K562 (cell line): ENCODE data around the gene CNR2. TPM values are rescaled to one million over a fixed set of nuclear protein-coding genes. Genes with fewer than 3 reads are reported as not detected.

Source experiments
- C11orf30 ChIP-seq: fragments of 450-650 bp; IDR thresholded peaks from 2 replicates; pipeline ENCODE4 v1.6.1; 2016; ENCODE audit warnings: low read depth, mild to moderate bottlenecking
- CHD1 ChIP-seq: fragments of 200-600 bp; sonication (generic); IDR thresholded peaks from one replicate; pipeline ENCODE4 v1.6.1; 2012; ENCODE audit warnings: mild to moderate bottlenecking, moderate library complexity, low read length, inconsistent platforms
- ESRRA ChIP-seq: fragments of 450-650 bp; IDR thresholded peaks from 2 replicates; pipeline ENCODE4 v1.6.1; 2014; ENCODE audit warnings: low read depth, mild to moderate bottlenecking, moderate library complexity, borderline replicate concordance
- ETV6 ChIP-seq, 3 experiments: fragments of 150-350 bp in 1 of 3; sonication (generic) in 1 of 3; formaldehyde crosslinking in 1 of 3; IDR thresholded peaks; 2 replicates each; pipeline versions ENCODE4 v1.6.1 to v1.8.0; 2014 to 2022; ENCODE audit warnings: borderline replicate concordance in 2 of 3, low read depth in 2 of 3, antibody characterized with exemption in 1 of 3, low read length in 1 of 3, mild to moderate bottlenecking in 1 of 3, missing genetic modification reagents in 1 of 3
- FOXK2 ChIP-seq, 2 experiments: fragments of 450-650 bp; IDR thresholded peaks in 1 of 2; conservative IDR thresholded peaks in 1 of 2; 2 replicates each; pipeline ENCODE4 v1.6.1; 2016; ENCODE audit warnings: low read depth in 2 of 2, mild to moderate bottlenecking in 1 of 2
- GATAD2B ChIP-seq: fragments of 450-650 bp; IDR thresholded peaks from 2 replicates; pipeline ENCODE4 v1.6.1; 2017; ENCODE audit warnings: mild to moderate bottlenecking, borderline replicate concordance
- JUN ChIP-seq, 2 experiments: sonication (generic) in 1 of 2; formaldehyde crosslinking in 1 of 2; IDR thresholded peaks; 2 replicates each; pipeline versions ENCODE4 v1.6.1 to v1.8.0; 2012 to 2022; ENCODE audit warnings: borderline replicate concordance in 2 of 2, mild to moderate bottlenecking in 2 of 2, improper control_type of control experiment in 1 of 2, low read depth in 1 of 2, low read length in 1 of 2, missing genetic modification reagents in 1 of 2
- MAFK ChIP-seq: IDR thresholded peaks from 2 replicates; pipeline ENCODE4 v1.6.1; 2011; ENCODE audit warnings: low read length, improper control_type of control experiment
- NCOR1 ChIP-seq: fragments of 450-650 bp; IDR thresholded peaks from 2 replicates; pipeline ENCODE4 v1.6.1; 2016; ENCODE audit warnings: mild to moderate bottlenecking, moderate library complexity
- POLR2A ChIP-seq: fragments of 450-650 bp; conservative IDR thresholded peaks from 2 replicates; pipeline ENCODE4 v1.6.1; 2016
- POU5F1 ChIP-seq: fragments of 150-350 bp; IDR thresholded peaks from 2 replicates; pipeline ENCODE4 v1.6.1; 2014; ENCODE audit warnings: borderline replicate concordance, low read length, low read depth, mild to moderate bottlenecking; ENCODE audit not compliant: partially characterized antibody
- ZNF140 ChIP-seq: fragments of 250-450 bp; sonication (Bioruptor Pico); IDR thresholded peaks from 2 replicates; pipeline ENCODE4 v1.8.0; 2021; ENCODE audit warnings: moderate library complexity, mild to moderate bottlenecking, inconsistent platforms
- ZNF644 ChIP-seq: fragments of 200-800 bp; sonication (Bioruptor generic); IDR thresholded peaks from 2 replicates; pipeline ENCODE4 v1.6.1; 2016; ENCODE audit warnings: low read depth, missing genetic modification characterization, missing compliant biosample characterization
- polyA plus RNA-seq, 8 experiments: library from polyadenylated mRNA; depleted of rRNA in 4 of 8; stranded (reverse) in 5 of 8; unstranded in 3 of 8; fragments of >200 nt; fragmentation: Nextera tagmentation in 2 of 8; fragmentation: Illumina TruSeq in 1 of 8; extraction: Ambion mirVana in 2 of 8; extraction: Trizol in 1 of 8; gene quantifications; 2 replicates each; pipeline versions ENCODE4 v1.2.1 to v1.2.3, GENCODE V29; 2011 to 2014; ENCODE audit warnings: inconsistent platforms in 1 of 8, missing spikeins in 1 of 8
- total RNA-seq, 7 experiments: library from RNA; depleted of rRNA in 6 of 7; stranded (reverse); fragments of >200 nt in 6 of 7; fragmentation: Illumina TruSeq in 2 of 7; extraction: Trizol in 2 of 7; gene quantifications; 2 replicates each; pipeline versions ENCODE4 v1.2.1 to v1.2.3, GENCODE V29; 2011 to 2021; ENCODE audit warnings: low replicate concordance in 1 of 7
- TF ChIP-seq, protein P1 (sequence below): fragments of 450-650 bp; IDR thresholded peaks from 2 replicates; pipeline ENCODE4 v1.6.1; 2016; ENCODE audit warnings: antibody characterized with exemption
- TF ChIP-seq, protein P2 (sequence below), 2 experiments: fragments of 450-650 bp; IDR thresholded peaks; 2 replicates each; pipeline ENCODE4 v1.6.1; 2016
- TF ChIP-seq, protein P3 (sequence below): fragments of 450-650 bp; formaldehyde crosslinking; IDR thresholded peaks from 2 replicates; pipeline ENCODE4 v1.4.0; 2020; ENCODE audit warnings: mild to moderate bottlenecking, mixed read lengths
- TF ChIP-seq, protein P4 (sequence below): fragments of 250-450 bp; sonication (Bioruptor Pico); IDR thresholded peaks from 2 replicates; pipeline ENCODE4 v1.5.0; 2021
- TF ChIP-seq, protein P5 (sequence below): sonication (generic); IDR thresholded peaks from 2 replicates; pipeline ENCODE4 v1.6.1; 2016
- TF ChIP-seq, protein P6 (sequence below): fragments of 450-650 bp; IDR thresholded peaks from 2 replicates; pipeline ENCODE4 v1.6.1; 2017; ENCODE audit warnings: mild to moderate bottlenecking, moderate library complexity

Gene CNR2
- total and polyA plus RNA-seq, 9 of the 15 experiments (the other 6 are each of a cell fraction or from before 2014, with no cell fraction given): not detected

DNA sequence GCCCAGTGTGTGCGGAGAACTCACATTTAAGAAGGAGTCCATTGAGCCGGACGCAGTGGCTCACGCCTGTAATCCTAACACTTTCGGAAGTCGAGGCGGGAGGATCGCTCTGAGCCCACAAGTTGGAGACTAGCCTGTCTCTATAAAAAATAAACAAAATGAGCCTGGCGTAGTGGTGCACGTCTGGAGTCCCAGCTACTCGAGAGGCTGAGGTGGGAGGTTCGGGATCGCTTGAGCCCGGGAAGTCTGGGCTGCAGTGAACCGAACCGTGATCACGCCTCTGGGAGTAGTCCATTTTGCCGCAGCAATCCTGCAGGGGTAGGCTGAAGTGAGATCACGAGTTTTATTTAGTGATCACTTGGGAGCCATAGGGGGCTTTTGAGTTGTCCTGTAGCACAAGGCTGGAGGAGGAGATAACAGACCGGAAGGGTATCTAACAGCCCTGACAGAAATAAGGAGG is 44.6 kb downstream of the CNR2 start (continued):
- TF ChIP-seq ZNF644 (tag) (no peak), CHD1 (no peak), MAFK (no peak), ESRRA (no peak; the same call in 1 of the 2 replicates), JUN (IDR thresholded peaks at IDR 0.05; ENCODE audit: borderline replicate concordance, low read depth, low read length) (no peak), JUN (CRISPR knock-in tag; IDR thresholded peaks at IDR 0.05; ENCODE audit: borderline replicate concordance) (no peak), GATAD2B (no peak), ETV6 (IDR thresholded peaks at IDR 0.05; ENCODE audit: borderline replicate concordance in 1 of 2, low read depth in 2 of 2, low read length in 1 of 2) (peak; percentile 6; a peak in 1 of 4 replicates), ETV6 (CRISPR knock-in tag; IDR thresholded peaks at IDR 0.05; ENCODE audit: borderline replicate concordance) (no peak), FOXK2 (conservative IDR thresholded peaks at IDR 0.05 in 1 of 2, IDR thresholded peaks at IDR 0.05 in 1 of 2; ENCODE audit: low read depth in 2 of 2) (no peak), NCOR1 (peak; percentile 27; the same call in 1 of the 2 replicates), C11orf30 (no peak), ZNF140 (CRISPR knock-in tag) (no peak), POU5F1 (no peak), POLR2A (no peak)
- TF ChIP-seq, protein P1, sequence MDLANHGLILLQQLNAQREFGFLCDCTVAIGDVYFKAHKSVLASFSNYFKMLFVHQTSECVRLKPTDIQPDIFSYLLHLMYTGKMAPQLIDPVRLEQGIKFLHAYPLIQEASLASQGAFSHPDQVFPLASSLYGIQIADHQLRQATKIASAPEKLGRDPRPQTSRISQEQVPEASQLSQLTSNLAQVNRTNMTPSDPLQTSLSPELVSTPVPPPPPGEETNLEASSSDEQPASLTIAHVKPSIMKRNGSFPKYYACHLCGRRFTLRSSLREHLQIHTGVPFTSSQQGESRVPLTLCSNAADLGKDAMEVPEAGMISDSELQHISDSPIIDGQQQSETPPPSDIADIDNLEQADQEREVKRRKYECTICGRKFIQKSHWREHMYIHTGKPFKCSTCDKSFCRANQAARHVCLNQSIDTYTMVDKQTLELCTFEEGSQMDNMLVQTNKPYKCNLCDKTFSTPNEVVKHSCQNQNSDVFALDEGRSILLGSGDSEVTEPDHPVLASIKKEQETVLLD: no peak
- TF ChIP-seq, protein P2, sequence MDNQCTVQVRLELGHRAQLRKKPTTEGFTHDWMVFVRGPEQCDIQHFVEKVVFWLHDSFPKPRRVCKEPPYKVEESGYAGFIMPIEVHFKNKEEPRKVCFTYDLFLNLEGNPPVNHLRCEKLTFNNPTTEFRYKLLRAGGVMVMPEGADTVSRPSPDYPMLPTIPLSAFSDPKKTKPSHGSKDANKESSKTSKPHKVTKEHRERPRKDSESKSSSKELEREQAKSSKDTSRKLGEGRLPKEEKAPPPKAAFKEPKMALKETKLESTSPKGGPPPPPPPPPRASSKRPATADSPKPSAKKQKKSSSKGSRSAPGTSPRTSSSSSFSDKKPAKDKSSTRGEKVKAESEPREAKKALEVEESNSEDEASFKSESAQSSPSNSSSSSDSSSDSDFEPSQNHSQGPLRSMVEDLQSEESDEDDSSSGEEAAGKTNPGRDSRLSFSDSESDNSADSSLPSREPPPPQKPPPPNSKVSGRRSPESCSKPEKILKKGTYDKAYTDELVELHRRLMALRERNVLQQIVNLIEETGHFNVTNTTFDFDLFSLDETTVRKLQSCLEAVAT (IDR thresholded peaks at IDR 0.05): no peak; a peak in 2 of 4 replicates
- TF ChIP-seq, protein P3, sequence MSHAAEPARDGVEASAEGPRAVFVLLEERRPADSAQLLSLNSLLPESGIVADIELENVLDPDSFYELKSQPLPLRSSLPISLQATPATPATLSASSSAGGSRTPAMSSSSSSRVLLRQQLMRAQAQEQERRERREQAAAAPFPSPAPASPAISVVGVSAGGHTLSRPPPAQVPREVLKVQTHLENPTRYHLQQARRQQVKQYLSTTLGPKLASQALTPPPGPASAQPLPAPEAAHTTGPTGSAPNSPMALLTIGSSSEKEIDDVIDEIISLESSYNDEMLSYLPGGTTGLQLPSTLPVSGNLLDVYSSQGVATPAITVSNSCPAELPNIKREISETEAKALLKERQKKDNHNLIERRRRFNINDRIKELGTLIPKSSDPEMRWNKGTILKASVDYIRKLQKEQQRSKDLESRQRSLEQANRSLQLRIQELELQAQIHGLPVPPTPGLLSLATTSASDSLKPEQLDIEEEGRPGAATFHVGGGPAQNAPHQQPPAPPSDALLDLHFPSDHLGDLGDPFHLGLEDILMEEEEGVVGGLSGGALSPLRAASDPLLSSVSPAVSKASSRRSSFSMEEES (CRISPR knock-in tag): peak; percentile 55; the same call in 1 of the 2 replicates
- TF ChIP-seq, protein P4, sequence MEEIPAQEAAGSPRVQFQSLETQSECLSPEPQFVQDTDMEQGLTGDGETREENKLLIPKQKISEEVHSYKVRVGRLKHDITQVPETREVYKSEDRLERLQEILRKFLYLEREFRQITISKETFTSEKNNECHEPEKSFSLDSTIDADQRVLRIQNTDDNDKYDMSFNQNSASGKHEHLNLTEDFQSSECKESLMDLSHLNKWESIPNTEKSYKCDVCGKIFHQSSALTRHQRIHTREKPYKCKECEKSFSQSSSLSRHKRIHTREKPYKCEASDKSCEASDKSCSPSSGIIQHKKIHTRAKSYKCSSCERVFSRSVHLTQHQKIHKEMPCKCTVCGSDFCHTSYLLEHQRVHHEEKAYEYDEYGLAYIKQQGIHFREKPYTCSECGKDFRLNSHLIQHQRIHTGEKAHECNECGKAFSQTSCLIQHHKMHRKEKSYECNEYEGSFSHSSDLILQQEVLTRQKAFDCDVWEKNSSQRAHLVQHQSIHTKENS: no peak
- TF ChIP-seq, protein P5, sequence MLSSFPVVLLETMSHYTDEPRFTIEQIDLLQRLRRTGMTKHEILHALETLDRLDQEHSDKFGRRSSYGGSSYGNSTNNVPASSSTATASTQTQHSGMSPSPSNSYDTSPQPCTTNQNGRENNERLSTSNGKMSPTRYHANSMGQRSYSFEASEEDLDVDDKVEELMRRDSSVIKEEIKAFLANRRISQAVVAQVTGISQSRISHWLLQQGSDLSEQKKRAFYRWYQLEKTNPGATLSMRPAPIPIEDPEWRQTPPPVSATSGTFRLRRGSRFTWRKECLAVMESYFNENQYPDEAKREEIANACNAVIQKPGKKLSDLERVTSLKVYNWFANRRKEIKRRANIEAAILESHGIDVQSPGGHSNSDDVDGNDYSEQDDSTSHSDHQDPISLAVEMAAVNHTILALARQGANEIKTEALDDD: no peak
- TF ChIP-seq, protein P6, sequence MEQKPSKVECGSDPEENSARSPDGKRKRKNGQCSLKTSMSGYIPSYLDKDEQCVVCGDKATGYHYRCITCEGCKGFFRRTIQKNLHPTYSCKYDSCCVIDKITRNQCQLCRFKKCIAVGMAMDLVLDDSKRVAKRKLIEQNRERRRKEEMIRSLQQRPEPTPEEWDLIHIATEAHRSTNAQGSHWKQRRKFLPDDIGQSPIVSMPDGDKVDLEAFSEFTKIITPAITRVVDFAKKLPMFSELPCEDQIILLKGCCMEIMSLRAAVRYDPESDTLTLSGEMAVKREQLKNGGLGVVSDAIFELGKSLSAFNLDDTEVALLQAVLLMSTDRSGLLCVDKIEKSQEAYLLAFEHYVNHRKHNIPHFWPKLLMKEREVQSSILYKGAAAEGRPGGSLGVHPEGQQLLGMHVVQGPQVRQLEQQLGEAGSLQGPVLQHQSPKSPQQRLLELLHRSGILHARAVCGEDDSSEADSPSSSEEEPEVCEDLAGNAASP: no peak
